Measurements from ENCODE around the gene MYH10. TPM values are rescaled to one million over a fixed set of nuclear protein-coding genes. Genes with fewer than 3 reads are reported as not detected.

MYH10 gene
- total and polyA plus RNA-seq, 2 experiments from 2014 or later: 75.6 to 87.8 TPM

- Histone ChIP-seq H3K36me3 (replicated peaks; ENCODE audit: insufficient read depth, low read depth) (no peaks in the 10 kb centered on the region), H3K4me2 (no peak overlapping the region), H3K9me2 (replicated peaks; ENCODE audit: insufficient read depth) (no peaks in the 10 kb centered on the region), H3K4me3 (no peak overlapping the region), H3K27ac (no peak overlapping the region), H3K9me3 (ENCODE audit: low read depth) (no peaks in the 10 kb centered on the region), H4K20me1 (ENCODE audit: insufficient read depth, poor library complexity, severe bottlenecking) (peaks cover 23% of the 10 kb centered on the region), H3K79me2 (peaks cover 24% of the 10 kb centered on the region), H3K4me1 (ENCODE audit: insufficient read depth) (peaks cover 5% of the 10 kb centered on the region), H2AFZ (no peak overlapping the region), H3K27me3 (no peaks in the 10 kb centered on the region)
- 89% methylated on average over 3 of the region's 3 CpGs for WGBS (ENCODE audit: low lambda C conversion rate, missing lambda C conversion rate)
- no peak for DNase-seq (ENCODE audit: low spot score)
- TF ChIP-seq EZH2 (IDR thresholded peaks at IDR 0.05; ENCODE audit: borderline replicate concordance): no peak
- no peak for TF ChIP-seq CTCF (IDR thresholded peaks at IDR 0.05; ENCODE audit: poor library complexity)
- TF ChIP-seq EZH2phosphoT487 (IDR thresholded peaks at IDR 0.05; ENCODE audit: low read depth, severe bottlenecking, unreplicated experiment): no peak
These were observed 182.2 kb downstream of the MYH10 start for GRCh38 chr17:8448310-8448709.

GRCh38 chr17:8447799-8448198 is 182.7 kb downstream of the MYH10 start:
- H3K9me2 ChIP-seq (replicated peaks; ENCODE audit: insufficient read depth): no peaks in the 10 kb centered on the region
- peaks cover 5% of the 10 kb centered on the region for H3K4me1 ChIP-seq (ENCODE audit: insufficient read depth)
- no peak overlapping the region for H3K4me2 ChIP-seq
- DNase-seq (ENCODE audit: low spot score): no peak
- no peak overlapping the region for H3K27ac ChIP-seq
- 85% methylated on average over 3 of the region's 4 CpGs for WGBS (ENCODE audit: low lambda C conversion rate, missing lambda C conversion rate)
- H3K27me3 ChIP-seq: no peaks in the 10 kb centered on the region
- no peak overlapping the region for H2AFZ ChIP-seq
- H3K4me3 ChIP-seq: no peak overlapping the region
- H3K79me2 ChIP-seq: peaks cover 29% of the 10 kb centered on the region
- H3K36me3 ChIP-seq (replicated peaks; ENCODE audit: insufficient read depth, low read depth): no peaks in the 10 kb centered on the region
- TF ChIP-seq EZH2 (IDR thresholded peaks at IDR 0.05; ENCODE audit: borderline replicate concordance) (no peak), EZH2phosphoT487 (IDR thresholded peaks at IDR 0.05; ENCODE audit: low read depth, severe bottlenecking, unreplicated experiment) (no peak), CTCF (IDR thresholded peaks at IDR 0.05; ENCODE audit: poor library complexity) (no peak)
- H3K9me3 ChIP-seq (ENCODE audit: low read depth): no peaks in the 10 kb centered on the region
- peaks cover 28% of the 10 kb centered on the region for H4K20me1 ChIP-seq (ENCODE audit: insufficient read depth, poor library complexity, severe bottlenecking)

GRCh38 chr17:8445536-8445935 is 185.0 kb downstream of the MYH10 start:
- no peak for TF ChIP-seq EZH2 (IDR thresholded peaks at IDR 0.05; ENCODE audit: borderline replicate concordance)
- no peak for TF ChIP-seq CTCF (IDR thresholded peaks at IDR 0.05; ENCODE audit: poor library complexity)
- TF ChIP-seq EZH2phosphoT487 (IDR thresholded peaks at IDR 0.05; ENCODE audit: low read depth, severe bottlenecking, unreplicated experiment): no peak
- Histone ChIP-seq H3K4me2 (no peak overlapping the region), H2AFZ (no peak overlapping the region), H3K27ac (no peak overlapping the region), H3K9me2 (replicated peaks; ENCODE audit: insufficient read depth) (no peaks in the 10 kb centered on the region), H3K79me2 (peaks cover 52% of the 10 kb centered on the region), H3K4me1 (ENCODE audit: insufficient read depth) (no peaks in the 10 kb centered on the region), H3K4me3 (no peak overlapping the region), H3K9me3 (ENCODE audit: low read depth) (no peaks in the 10 kb centered on the region), H4K20me1 (ENCODE audit: insufficient read depth, poor library complexity, severe bottlenecking) (peaks cover 49% of the 10 kb centered on the region), H3K27me3 (no peaks in the 10 kb centered on the region), H3K36me3 (replicated peaks; ENCODE audit: insufficient read depth, low read depth) (no peaks in the 10 kb centered on the region)
- 79% methylated on average over 4 of the region's 4 CpGs for WGBS (ENCODE audit: low lambda C conversion rate, missing lambda C conversion rate)
- no peak for DNase-seq (ENCODE audit: low spot score)

- no peaks in the 10 kb centered on the region for H3K36me3 ChIP-seq (replicated peaks; ENCODE audit: insufficient read depth, low read depth)
- H3K4me2 ChIP-seq: no peak overlapping the region
- H3K9me3 ChIP-seq (ENCODE audit: low read depth): no peaks in the 10 kb centered on the region
- WGBS (ENCODE audit: low lambda C conversion rate, missing lambda C conversion rate): 86% methylated on average over 4 of the region's 4 CpGs
- TF ChIP-seq EZH2phosphoT487 (IDR thresholded peaks at IDR 0.05; ENCODE audit: low read depth, severe bottlenecking, unreplicated experiment) (no peak), EZH2 (IDR thresholded peaks at IDR 0.05; ENCODE audit: borderline replicate concordance) (no peak), CTCF (IDR thresholded peaks at IDR 0.05; ENCODE audit: poor library complexity) (no peak)
- DNase-seq (ENCODE audit: low spot score): no peak
- peaks cover 60% of the 10 kb centered on the region for H4K20me1 ChIP-seq (ENCODE audit: insufficient read depth, poor library complexity, severe bottlenecking)
- H2AFZ ChIP-seq: no peak overlapping the region
- H3K4me3 ChIP-seq: no peak overlapping the region
- no peaks in the 10 kb centered on the region for H3K4me1 ChIP-seq (ENCODE audit: insufficient read depth)
- no peaks in the 10 kb centered on the region for H3K9me2 ChIP-seq (replicated peaks; ENCODE audit: insufficient read depth)
- H3K27ac ChIP-seq: no peak overlapping the region
- peaks cover 62% of the 10 kb centered on the region for H3K79me2 ChIP-seq
- no peaks in the 10 kb centered on the region for H3K27me3 ChIP-seq
These were observed 186.0 kb downstream of the MYH10 start for GRCh38 chr17:8444494-8444893.
